GM19043 (cell line): ENCODE measurements around the gene MPP2.
"Not testable (repeated sequence)": the region's sequence is repeated elsewhere in the genome, so short reads cannot be mapped to it uniquely, and the experiment has no call there.

Source experiments
- ATAC-seq: cut with Tn5 transposase; IDR thresholded peaks from one replicate; pipeline ENCODE4 v1.9.1; 2021; ENCODE audit warnings: low read depth; ENCODE audit not compliant: unreplicated experiment

MPP2 gene, protein sequence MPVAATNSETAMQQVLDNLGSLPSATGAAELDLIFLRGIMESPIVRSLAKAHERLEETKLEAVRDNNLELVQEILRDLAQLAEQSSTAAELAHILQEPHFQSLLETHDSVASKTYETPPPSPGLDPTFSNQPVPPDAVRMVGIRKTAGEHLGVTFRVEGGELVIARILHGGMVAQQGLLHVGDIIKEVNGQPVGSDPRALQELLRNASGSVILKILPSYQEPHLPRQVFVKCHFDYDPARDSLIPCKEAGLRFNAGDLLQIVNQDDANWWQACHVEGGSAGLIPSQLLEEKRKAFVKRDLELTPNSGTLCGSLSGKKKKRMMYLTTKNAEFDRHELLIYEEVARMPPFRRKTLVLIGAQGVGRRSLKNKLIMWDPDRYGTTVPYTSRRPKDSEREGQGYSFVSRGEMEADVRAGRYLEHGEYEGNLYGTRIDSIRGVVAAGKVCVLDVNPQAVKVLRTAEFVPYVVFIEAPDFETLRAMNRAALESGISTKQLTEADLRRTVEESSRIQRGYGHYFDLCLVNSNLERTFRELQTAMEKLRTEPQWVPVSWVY

DNA sequence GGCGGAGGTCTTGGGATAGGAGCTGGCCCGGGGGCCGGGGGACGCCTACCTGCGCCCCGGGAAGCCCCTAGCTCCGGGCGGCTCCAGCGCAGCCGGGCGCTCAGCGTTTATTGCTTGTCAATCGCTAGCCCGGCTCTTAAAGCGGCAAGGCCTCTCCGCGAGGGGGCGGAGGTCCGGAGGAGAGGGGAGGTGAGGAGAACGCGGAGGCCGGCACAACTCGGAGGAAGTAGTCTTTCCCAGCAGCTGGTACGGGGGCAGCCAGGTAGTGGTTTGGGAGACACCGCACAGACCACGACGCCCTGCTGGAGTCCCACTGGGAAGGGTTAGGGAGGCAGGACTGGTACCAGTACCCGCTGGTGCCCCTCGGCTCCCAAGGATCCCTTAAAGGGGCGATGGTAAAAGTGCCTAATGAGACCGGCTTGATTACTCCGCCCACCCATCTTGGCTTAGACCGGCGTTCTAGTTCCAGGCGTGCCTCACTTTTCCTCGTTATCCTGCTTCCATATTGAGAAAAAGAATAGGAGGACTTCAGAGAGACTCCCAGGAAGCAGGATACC lies at the start of gene MPP2:
Gene MPP2, minus strand, starts transcription at position 112 of the 557 bp plus-strand sequence. CDS start 3,076 bp downstream, outside the sequence.
- no peak for ATAC-seq

DNA sequence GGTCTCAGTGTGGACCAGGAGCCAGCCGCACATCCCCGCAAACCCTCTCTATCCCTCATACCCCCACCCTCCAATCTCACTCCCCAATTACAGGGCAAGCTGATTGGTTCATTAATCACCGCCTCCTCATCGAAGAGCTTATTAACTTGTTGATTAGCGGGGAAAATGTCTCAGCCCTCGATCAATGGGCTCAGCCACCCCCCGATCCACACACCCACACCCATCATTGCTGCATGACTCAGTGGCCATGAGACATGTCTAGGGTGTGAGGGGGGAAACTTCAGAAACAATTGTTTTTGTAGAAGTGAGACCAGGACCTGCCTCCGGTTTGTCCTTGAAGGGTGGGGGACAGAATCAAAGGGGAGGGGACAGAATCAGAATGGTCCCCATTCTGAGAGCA lies 48.9 kb upstream of the MPP2 start:
- ATAC-seq = no peak

- no peak for ATAC-seq
These were observed 46.4 kb upstream of the MPP2 start, which contains the start of gene PYY for GRCh38 chr17:43953746-43954145. Gene PYY (minus strand): TSS chr17:43953940. CDS start chr17:43953483, 457 bp downstream.

DNA sequence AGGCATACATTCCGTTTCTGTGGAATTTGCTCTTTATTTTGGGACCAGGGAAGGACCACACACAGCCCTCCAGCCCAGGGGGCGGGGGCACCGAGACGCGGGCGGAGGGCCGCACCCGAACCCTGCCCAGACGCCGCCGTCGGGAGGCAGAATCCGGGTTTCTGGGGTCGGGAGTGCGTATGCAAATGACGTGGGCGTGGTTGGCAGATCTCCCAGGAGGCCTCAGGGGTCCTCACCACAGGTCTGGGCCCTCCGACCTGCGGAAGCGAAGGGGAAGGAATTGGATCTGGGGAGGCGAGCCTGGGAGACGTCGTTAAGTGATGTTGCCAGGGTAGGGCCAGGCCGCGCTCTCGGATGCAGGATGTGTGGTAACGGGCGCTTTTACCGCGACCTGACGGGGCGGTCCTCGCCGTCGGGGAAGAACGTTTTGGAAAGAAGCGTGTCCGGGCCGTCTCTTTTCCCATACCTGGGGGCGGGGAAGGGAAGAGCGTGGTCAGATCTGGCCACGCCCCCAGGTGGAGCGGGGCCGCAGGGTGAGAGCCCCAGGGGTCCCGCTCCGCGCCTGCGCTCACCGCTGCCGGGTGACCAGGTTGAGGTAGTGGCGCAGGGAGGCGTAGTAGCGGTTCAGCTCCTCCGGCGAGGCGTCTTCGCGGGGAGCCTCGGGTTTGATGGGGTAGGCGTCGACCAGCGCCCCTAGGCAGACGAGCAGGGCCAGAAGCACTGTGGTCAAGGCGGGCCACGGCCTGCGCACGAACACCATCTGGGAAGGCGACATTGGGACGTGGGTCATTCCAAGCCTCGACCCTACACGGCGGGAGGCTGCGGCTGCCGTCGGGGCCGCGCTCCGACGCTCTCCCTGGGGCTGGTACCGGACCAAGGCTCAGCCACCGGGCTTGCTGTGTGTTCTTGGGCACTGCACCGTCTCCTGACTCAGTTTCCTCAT lies 45.7 kb upstream of the MPP2 start:
- ATAC-seq = no peak

- no peak for ATAC-seq
These were observed 45.0 kb upstream of the MPP2 start for GRCh38 chr17:43952351-43952723.

DNA sequence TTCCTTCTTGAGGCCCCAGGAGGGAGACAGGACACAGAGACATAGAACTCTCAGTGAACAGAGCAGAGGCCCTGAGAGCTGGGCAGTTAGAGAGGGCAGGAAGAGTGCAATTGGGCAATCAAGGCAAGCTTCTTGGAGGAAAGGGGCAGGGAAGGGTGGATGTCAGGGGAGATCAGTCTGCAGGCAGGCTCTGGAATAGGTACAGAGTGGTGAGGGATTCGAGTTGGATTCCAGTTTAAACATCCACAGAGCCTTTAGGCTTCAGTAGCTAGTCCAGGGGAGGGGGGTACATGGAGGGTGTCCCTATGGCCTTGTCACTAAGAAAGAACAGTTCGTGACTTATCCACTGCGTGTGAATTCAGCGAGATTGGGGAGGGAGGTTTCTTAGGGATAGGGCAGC lies 44.4 kb upstream of the MPP2 start:
- ATAC-seq = no peak

DNA sequence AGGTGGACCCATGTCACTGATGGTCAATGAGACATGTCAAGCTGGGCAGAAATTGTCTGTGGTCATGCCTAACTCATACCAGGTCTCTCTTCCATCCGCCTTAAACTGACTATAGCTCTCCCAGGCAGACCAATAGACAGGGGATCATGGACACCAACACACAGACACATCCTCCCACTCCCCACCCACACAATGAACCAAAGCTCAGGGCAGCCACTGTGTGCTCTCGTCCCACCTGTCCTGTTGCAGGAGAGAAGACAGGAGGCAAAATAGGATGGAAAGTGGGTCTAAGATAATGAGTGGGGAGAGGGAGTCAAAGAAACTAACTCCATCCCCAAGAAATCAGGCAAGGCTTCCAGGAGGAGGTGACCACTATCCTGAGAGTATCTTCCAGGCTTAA lies 43.2 kb upstream of the MPP2 start:
- ATAC-seq = no peak

GRCh38 chr17:43949781-43950180 lies 42.4 kb upstream of the MPP2 start:
- ATAC-seq = no peak

GRCh38 chr17:43946781-43947180 lies 39.4 kb upstream of the MPP2 start:
- ATAC-seq = no peak

DNA sequence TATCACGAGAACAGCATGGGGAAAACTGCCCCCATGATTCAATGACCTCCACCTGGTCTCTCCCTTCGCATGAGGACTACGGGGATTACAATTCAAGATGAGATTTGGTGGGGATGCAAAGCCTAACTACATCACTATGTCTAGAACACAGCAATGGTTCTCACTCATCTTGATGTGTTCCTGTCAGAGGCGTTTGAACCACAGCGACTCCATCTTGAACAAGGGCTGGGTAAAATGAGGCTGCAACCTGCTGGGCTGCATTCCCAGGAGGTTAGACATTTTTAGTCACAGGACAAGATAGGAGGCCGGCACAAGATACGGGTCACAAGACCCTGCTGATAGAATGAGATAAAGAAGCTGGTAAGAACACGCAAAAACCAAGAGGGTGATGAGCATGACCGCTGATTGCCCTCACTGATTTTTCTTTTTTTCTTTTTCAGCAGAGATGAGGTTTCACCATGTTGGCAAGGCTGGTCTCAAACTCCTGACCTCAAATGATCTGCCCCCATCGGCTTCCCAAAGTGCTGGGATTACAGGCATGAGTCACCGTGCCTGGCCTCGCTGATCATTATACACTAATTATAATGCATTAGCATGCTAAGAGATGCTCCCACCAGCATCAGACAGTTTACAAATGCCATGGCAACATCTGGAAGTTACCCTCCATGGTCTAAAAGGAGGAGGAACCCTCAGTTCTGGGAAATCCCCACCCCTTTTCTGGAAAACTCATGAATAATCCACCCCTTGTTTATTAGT lies 37.9 kb upstream of the MPP2 start:
- no peak for ATAC-seq

DNA sequence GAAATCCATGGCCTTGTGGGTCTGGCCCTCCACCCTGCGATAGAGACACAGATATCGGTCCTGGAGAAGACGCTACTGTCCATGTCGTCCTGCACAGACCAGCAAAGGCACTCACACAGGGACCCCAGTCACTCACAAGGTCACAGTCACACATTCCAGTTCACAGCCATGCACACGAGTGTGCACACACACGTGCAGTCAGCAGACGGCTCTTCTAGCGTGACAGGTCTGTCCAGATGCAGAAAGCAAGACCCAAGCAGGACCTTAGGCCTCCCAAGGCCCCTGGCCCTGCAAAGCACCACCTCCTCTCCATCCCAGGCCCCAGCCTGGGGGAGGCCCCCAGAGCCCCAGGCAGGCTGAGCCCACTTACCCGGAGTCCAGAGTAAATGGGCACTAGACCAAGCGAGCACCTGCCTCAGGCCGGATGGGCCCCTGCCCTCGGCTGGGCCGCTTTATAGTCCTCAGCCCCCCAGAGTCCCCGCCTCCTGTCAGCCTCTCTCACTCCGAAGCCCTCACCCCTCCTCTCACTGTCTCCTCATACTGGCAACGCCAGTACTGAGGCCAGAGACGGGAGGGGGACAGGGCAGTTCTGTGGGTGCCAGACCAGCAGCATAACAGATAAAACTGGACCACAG lies 34.8 kb upstream of the MPP2 start, which contains the start of gene PPY:
Gene PPY, minus strand, starts transcription at position 426 of the 635 bp plus-strand sequence. CDS start 822 bp downstream, outside the sequence.
- ATAC-seq = no peak

DNA sequence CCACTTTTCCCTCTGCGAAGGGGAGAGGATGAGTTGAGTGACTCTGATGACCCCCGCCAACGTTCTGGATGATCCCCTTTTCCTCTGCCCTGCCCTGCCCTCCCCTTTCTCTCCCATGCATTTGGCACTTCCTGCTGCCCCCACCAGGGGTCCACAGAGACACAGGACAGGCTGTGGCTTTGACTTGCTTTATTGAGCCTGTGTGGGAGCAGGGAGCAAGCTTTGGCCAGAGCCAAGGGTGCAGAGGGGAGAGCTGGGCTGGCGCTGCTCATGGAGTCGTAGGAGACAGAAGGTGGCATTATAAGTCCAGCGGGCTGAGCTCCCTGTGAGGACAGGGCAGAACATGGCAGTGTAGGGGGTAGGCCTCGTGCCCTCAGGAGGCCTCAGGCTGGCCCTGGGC lies 33.3 kb upstream of the MPP2 start:
- ATAC-seq = no peak

DNA sequence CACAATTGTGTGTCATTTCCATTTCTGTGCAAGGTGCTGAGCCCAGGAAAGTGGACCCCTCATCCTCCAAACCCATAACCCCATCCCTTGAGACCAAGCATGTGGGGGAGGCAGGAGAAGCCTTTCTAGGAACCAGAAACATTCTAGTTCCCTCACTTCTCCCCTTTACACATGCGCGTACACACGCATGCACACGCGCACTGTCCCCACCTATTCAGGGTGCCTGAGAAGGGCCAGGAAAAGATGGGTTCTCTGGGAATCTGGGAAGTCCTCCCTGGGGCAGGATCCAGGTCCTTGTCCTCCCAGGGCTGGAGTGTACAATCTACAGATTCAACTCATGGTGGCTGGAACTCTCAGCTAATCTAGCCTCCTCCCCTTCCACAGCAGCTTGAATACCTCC lies 32.5 kb upstream of the MPP2 start:
- ATAC-seq = no peak

DNA sequence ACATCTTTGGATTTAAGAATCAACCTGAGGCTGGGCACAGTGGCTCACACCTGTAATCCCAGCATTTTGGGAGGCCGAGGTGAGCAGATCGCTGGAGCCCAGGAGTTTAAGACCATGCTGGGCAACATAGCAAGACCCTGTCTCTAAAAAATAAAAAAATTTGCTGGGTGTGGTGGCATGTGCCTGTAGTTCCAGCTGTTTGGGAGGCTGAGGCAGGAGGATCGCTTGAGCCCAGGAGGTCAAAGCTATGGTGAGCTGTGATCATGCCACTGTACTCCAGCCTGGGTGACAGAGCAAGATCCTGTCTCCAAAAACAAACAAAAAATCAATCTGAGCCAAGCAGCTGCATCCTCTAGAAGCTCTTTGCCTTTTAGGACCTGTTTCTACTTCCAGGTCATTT lies 32.1 kb upstream of the MPP2 start:
- not testable (repeated sequence) for ATAC-seq

- no peak for ATAC-seq
These were observed 31.5 kb upstream of the MPP2 start for GRCh38 chr17:43938838-43939182.

GRCh38 chr17:43936434-43936833 lies 29.1 kb upstream of the MPP2 start:
- no peak for ATAC-seq

DNA sequence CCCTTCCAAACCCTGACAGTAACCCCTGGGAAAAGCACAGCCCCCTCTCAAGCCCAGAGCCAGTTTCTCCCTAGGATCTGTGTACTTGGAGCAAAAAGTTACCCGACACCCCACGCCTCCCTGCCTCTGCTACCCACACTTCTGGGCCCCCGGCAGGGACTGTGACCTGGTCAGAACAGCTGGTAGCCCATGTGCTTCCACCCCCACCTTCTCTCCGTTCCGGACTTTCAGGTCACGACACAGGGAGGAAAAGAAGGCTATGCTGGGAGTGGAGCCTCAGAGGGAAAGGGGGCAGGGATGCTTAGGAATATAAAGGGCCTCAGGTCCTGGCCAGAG lies 28.6 kb upstream of the MPP2 start:
- ATAC-seq = no peak

GRCh38 chr17:43935204-43935925 lies 28.0 kb upstream of the MPP2 start:
- ATAC-seq = no peak

- no peak for ATAC-seq
These were observed 25.6 kb upstream of the MPP2 start for GRCh38 chr17:43932923-43933322.
